Testis (tissue), 3 donors: ENCODE data around the gene FAM222A. TPM values are rescaled to one million over a fixed set of nuclear protein-coding genes. Genes with fewer than 3 reads are reported as not detected.

Experiments
- DNase-seq: peaks from one replicate; pipeline ENCODE4 v3.0.0-alpha.2; 2019
- H3K27ac ChIP-seq, 2 donors: fragments of 200-600 bp; sonication (generic); one replicate each; pipeline ENCODE4 v1.5.1; 2019
- H3K27me3 ChIP-seq: fragments of 200-600 bp; sonication (generic); one replicate; pipeline ENCODE4 v1.5.1; 2019
- H3K36me3 ChIP-seq: fragments of 200-600 bp; sonication (generic); one replicate; pipeline ENCODE4 v1.5.1; 2017; ENCODE audit warnings: low read depth; ENCODE audit errors: missing control alignments
- H3K4me1 ChIP-seq: fragments of 200-600 bp; sonication (generic); one replicate; pipeline ENCODE4 v1.5.1; 2019
- H3K4me3 ChIP-seq, 2 donors: fragments of 200-600 bp; sonication (generic); one replicate each; pipeline ENCODE4 v1.5.1; 2017 to 2019
- H3K9me3 ChIP-seq: fragments of 200-600 bp; sonication (generic); one replicate; pipeline ENCODE4 v1.5.1; 2017
- POLR2A ChIP-seq: fragments of 450-650 bp; IDR thresholded peaks from one replicate; pipeline ENCODE4 v1.6.1; 2017; ENCODE audit warnings: antibody characterized with exemption, mild to moderate bottlenecking, moderate library complexity
- WGBS, 2 donors: methylation state at CpG; one replicate each; pipeline ENCODE4 v1.1.5; 2018; 5-methylcytosine and 5-hydroxymethylcytosine counted together
- intact Hi-C: fragments of 100-400 bp; cut with DNase I; formaldehyde crosslinking; loops from one replicate; pipeline ENCODE4 v1.15.1; 2023; ENCODE audit warnings: low total_unique reads
- polyA plus RNA-seq: library from polyadenylated mRNA; stranded (reverse); fragments of 350-450 nt; fragmentation: Illumina TruSeq; extraction: RNeasy Lipid Tissue Mini Kit (QIAGEN cat#74804); gene quantifications from one replicate; pipeline ENCODE4 v1.2.3, GENCODE V29; 2014; ENCODE audit warnings: low read depth, low replicate concordance; ENCODE audit not compliant: insufficient read depth
- total RNA-seq, 2 donors: library from RNA; depleted of rRNA; stranded (reverse); fragments of >200 nt; gene quantifications; one replicate each; pipeline ENCODE4 v1.2.3, GENCODE V29; 2016
- TF ChIP-seq, protein P1 (sequence below), 3 experiments: fragments of 450-650 bp in 2 of 3; fragments of 200-600 bp in 1 of 3; sonication (generic) in 1 of 3; IDR thresholded peaks; one replicate each; pipeline ENCODE4 v1.5.1; 2016 to 2019; ENCODE audit warnings: antibody characterized with exemption in 3 of 3, mild to moderate bottlenecking in 2 of 3, moderate library complexity in 1 of 3

Gene FAM222A
- total and polyA plus RNA-seq, 3 donors from 2014 or later: 34.5 to 78.6 (median 75.7) TPM

DNA sequence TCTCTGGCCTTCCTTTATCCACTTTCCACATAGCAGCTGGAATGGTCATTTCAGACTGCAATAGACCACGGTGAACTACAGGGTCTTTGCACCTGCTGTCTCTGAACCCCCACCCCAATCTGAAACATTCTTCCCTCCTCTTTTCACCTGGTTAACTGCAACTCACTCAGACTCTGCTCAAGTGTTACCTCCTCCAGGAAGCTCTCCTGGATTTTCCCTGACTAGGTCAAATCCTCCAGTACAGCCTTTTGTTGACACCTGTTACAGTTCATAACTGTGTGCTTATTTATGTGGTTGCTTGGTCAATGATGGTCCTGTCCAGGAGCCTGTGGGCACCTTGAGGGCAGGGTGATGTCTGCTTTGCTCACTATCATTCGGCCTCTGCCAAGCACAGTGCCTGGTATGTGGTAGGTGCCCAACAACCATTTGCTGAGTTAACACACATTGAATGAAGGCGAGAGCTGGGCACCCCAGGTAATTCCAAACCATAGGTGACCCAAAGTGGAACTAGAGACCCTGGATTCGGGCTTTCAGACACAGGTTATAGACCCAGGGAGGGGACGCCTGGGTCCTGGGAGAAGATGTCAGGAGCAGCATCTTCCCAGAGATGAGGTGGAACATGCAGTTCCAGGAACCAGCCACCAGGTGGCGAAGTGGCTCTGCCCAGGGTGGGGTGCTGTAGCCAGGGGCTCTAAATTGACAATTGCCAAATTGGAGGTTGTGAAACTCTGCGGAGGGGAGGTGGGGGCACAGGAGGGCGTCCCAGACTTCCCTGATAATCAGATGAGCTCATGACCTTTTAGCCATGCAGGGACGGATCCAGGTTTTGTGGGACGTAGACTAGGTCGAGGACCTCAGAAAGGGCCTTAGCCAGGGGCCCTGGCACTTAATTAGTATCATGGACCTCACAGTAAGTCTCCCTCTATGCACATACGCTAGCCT, 91.5 kb downstream of the FAM222A start:
- H3K4me1 ChIP-seq: no peaks in the 10 kb centered on the region
- 46 to 58% methylated on average over 11 to 12 of the region's 12 CpGs for WGBS, 2 donors
- DNase-seq: peak; percentile 70
- H3K27me3 ChIP-seq: no peaks in the 10 kb centered on the region
- no peak for TF ChIP-seq POLR2A
- TF ChIP-seq, protein P1, sequence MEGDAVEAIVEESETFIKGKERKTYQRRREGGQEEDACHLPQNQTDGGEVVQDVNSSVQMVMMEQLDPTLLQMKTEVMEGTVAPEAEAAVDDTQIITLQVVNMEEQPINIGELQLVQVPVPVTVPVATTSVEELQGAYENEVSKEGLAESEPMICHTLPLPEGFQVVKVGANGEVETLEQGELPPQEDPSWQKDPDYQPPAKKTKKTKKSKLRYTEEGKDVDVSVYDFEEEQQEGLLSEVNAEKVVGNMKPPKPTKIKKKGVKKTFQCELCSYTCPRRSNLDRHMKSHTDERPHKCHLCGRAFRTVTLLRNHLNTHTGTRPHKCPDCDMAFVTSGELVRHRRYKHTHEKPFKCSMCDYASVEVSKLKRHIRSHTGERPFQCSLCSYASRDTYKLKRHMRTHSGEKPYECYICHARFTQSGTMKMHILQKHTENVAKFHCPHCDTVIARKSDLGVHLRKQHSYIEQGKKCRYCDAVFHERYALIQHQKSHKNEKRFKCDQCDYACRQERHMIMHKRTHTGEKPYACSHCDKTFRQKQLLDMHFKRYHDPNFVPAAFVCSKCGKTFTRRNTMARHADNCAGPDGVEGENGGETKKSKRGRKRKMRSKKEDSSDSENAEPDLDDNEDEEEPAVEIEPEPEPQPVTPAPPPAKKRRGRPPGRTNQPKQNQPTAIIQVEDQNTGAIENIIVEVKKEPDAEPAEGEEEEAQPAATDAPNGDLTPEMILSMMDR (IDR thresholded peaks at IDR 0.05): peak; percentile 85 to 98 (median 88)
- H3K9me3 ChIP-seq: no peaks in the 10 kb centered on the region
- intact Hi-C loops: loop anchor here (10.0 kb wide), 1 partner anchor 70 kb away; no protein-coding TSS in a partner anchor
- no peaks in the 10 kb centered on the region for H3K36me3 ChIP-seq
- H3K27ac ChIP-seq: no peak overlapping the region
- H3K4me3 ChIP-seq: no peak overlapping the region

- 94 to 96% methylated on average over 10 to 12 of the region's 12 CpGs for WGBS, 2 donors
Observed at GRCh38 chr12:109807954-109808643, 94.5 kb downstream of the FAM222A start.

GRCh38 chr12:109808876-109809646, 95.4 kb downstream of the FAM222A start:
- intact Hi-C loops: loop anchor here (10.0 kb wide), 1 partner anchor 66 kb away; no protein-coding TSS in a partner anchor
- H3K9me3 ChIP-seq: no peaks in the 10 kb centered on the region

More at GRCh38 chr12:109807954-109808643, 94.5 kb downstream of the FAM222A start:
- intact Hi-C loops: loop anchor here (10.0 kb wide), 1 partner anchor 67 kb away; no protein-coding TSS in a partner anchor
- no peak overlapping the region for H3K4me3 ChIP-seq
- H3K27me3 ChIP-seq: no peaks in the 10 kb centered on the region
- H3K27ac ChIP-seq: no peak overlapping the region
- H3K4me1 ChIP-seq: no peaks in the 10 kb centered on the region
- no peak for TF ChIP-seq POLR2A
- TF ChIP-seq, protein P1 (IDR thresholded peaks at IDR 0.05): no peak
- no peaks in the 10 kb centered on the region for H3K36me3 ChIP-seq
- H3K9me3 ChIP-seq: no peaks in the 10 kb centered on the region
- DNase-seq: no peak

DNA sequence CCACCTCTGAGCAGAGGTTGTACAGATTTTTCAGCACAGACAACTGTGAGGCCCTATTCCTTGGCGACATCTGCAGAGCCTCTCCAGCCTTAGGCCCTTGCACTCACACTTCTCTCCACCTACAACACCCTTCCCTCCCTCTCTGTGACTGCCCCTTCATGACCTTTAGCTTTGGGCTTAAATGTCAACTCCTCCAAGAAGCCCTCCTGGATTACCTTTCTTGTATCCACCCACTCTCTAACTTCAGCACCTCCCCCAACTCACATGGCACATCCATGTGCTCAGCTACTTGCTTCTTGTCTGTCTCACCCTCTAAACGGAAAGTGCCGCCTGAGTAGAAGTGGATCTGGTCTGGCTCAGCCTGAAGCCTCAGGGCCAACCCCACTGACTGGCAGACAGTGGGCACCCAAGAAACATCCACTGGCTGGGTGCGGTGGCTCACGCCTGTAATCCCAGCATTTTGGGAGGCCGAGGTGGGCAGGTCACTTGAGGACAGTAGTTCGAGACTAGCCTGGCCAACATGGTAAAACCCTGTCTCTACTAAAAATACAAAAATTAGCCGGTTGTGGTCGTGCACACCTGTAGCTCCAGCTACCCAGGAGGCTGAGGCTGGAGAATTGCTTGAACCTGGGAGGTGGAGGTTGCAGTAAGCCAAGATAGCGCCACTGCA, 97.5 kb downstream of the FAM222A start:
- no peak for DNase-seq

More at GRCh38 chr12:109808876-109809646, 95.4 kb downstream of the FAM222A start:
- 92 to 93% methylated on average over 4 of the region's 4 CpGs for WGBS, 2 donors
- Histone ChIP-seq H3K4me3 (no peak overlapping the region), H3K27ac (no peak overlapping the region), H3K4me1 (no peaks in the 10 kb centered on the region), H3K27me3 (no peaks in the 10 kb centered on the region), H3K36me3 (no peaks in the 10 kb centered on the region)
- no peak for DNase-seq
- TF ChIP-seq, protein P1 (IDR thresholded peaks at IDR 0.05): no peak
- TF ChIP-seq POLR2A: no peak

More for the DNA sequence above, 97.5 kb downstream of the FAM222A start:
- 79 to 88% methylated on average over 10 of the region's 10 CpGs for WGBS, 2 donors
- no peaks in the 10 kb centered on the region for H3K4me1 ChIP-seq
- no peaks in the 10 kb centered on the region for H3K9me3 ChIP-seq
- intact Hi-C loops: no loop called here
- no peak overlapping the region for H3K27ac ChIP-seq
- no peaks in the 10 kb centered on the region for H3K27me3 ChIP-seq
- no peaks in the 10 kb centered on the region for H3K36me3 ChIP-seq
- H3K4me3 ChIP-seq: no peak overlapping the region
- TF ChIP-seq, protein P1 (IDR thresholded peaks at IDR 0.05): no peak
- TF ChIP-seq POLR2A: no peak
